Liver (tissue), 9 donors: Measurements from ENCODE around the gene IL1RAPL2. TPM values are rescaled to one million over a fixed set of nuclear protein-coding genes. Genes with fewer than 3 reads are reported as not detected.

Source experiments
- DNase-seq: peaks from one replicate; pipeline ENCODE4 v3.0.0-alpha.2; 2017; ENCODE audit warnings: low spot score
- H3K27ac ChIP-seq, 2 donors: one replicate each; pipeline ENCODE4 v1.7.0; 2013; ENCODE audit warnings: inconsistent platforms in 2 of 2, low read length in 2 of 2, control low read depth in 1 of 2, low read depth in 1 of 2, mild to moderate bottlenecking in 1 of 2
- H3K27me3 ChIP-seq, 4 donors: one replicate each; pipeline versions ENCODE4 v1.6.1 to v1.7.0; 2013; ENCODE audit warnings: low read length in 3 of 4, inconsistent platforms in 1 of 4, mild to moderate bottlenecking in 1 of 4, moderate library complexity in 1 of 4; ENCODE audit not compliant: control insufficient read depth in 4 of 4, insufficient read depth in 4 of 4
- H3K36me3 ChIP-seq, 4 donors: one replicate each; pipeline versions ENCODE4 v1.6.1 to v1.7.0; 2013; ENCODE audit warnings: low read length in 3 of 4, mild to moderate bottlenecking in 3 of 4, low read depth in 1 of 4, moderate library complexity in 1 of 4; ENCODE audit not compliant: control insufficient read depth in 4 of 4, insufficient read depth in 3 of 4
- H3K4me1 ChIP-seq, 4 donors: one replicate each; pipeline versions ENCODE4 v1.6.1 to v1.7.0; 2013; ENCODE audit warnings: low read length in 3 of 4, mild to moderate bottlenecking in 3 of 4, moderate library complexity in 1 of 4; ENCODE audit not compliant: control insufficient read depth in 4 of 4, insufficient read depth in 4 of 4
- H3K4me3 ChIP-seq, 3 donors: one replicate each; pipeline versions ENCODE4 v1.6.1 to v1.7.0; 2013; ENCODE audit warnings: low read length in 3 of 3, control low read depth in 1 of 3, low read depth in 1 of 3, mild to moderate bottlenecking in 1 of 3
- H3K9ac ChIP-seq, 2 donors: one replicate each; pipeline ENCODE4 v1.7.0; 2013; ENCODE audit warnings: low read length in 2 of 2, mild to moderate bottlenecking in 2 of 2, moderate library complexity in 2 of 2, control low read depth in 1 of 2, low read depth in 1 of 2
- H3K9me3 ChIP-seq, 4 donors: one replicate each; pipeline versions ENCODE4 v1.6.1 to v1.7.0; 2013; ENCODE audit warnings: low read length in 3 of 4; ENCODE audit not compliant: control insufficient read depth in 4 of 4
- ATF3 ChIP-seq: IDR thresholded peaks from 2 replicates; pipeline ENCODE4 v1.6.1; 2016; ENCODE audit warnings: antibody characterized with exemption
- CTCF ChIP-seq: fragments of 150-350 bp; IDR thresholded peaks from 2 replicates; pipeline ENCODE4 v1.5.1; 2017; ENCODE audit warnings: improper control_type of control experiment, low read depth, low read length; ENCODE audit not compliant: missing input control
- EGR1 ChIP-seq, 2 donors: IDR thresholded peaks; 2 replicates each; pipeline ENCODE4 v1.6.1; 2016 to 2018; ENCODE audit warnings: antibody characterized with exemption in 2 of 2, low read depth in 2 of 2
- FOXA1 ChIP-seq: IDR thresholded peaks from 2 replicates; pipeline ENCODE4 v1.6.1; 2016; ENCODE audit warnings: antibody characterized with exemption
- FOXA2 ChIP-seq: IDR thresholded peaks from 2 replicates; pipeline ENCODE4 v1.6.1; 2016; ENCODE audit warnings: antibody characterized with exemption
- HNF4A ChIP-seq, 2 donors: conservative IDR thresholded peaks; 2 replicates each; pipeline ENCODE4 v1.6.1; 2016; ENCODE audit warnings: antibody characterized with exemption in 2 of 2, mild to moderate bottlenecking in 2 of 2
- HNF4G ChIP-seq: IDR thresholded peaks from 2 replicates; pipeline ENCODE4 v1.6.1; 2016; ENCODE audit warnings: antibody characterized with exemption
- JUND ChIP-seq, 2 donors: IDR thresholded peaks; 2 replicates each; pipeline ENCODE4 v1.6.1; 2016; ENCODE audit warnings: antibody characterized with exemption in 2 of 2
- MAX ChIP-seq: IDR thresholded peaks from 2 replicates; pipeline ENCODE4 v1.6.1; 2016; ENCODE audit warnings: antibody characterized with exemption
- NR2F2 ChIP-seq: IDR thresholded peaks from 2 replicates; pipeline ENCODE4 v1.6.1; 2016; ENCODE audit warnings: antibody characterized with exemption
- RAD21 ChIP-seq, 2 donors: IDR thresholded peaks; 2 replicates each; pipeline ENCODE4 v1.6.1; 2016; ENCODE audit warnings: antibody characterized with exemption in 2 of 2, mild to moderate bottlenecking in 2 of 2
- REST ChIP-seq: IDR thresholded peaks from 2 replicates; pipeline ENCODE4 v1.6.1; 2016; ENCODE audit warnings: antibody characterized with exemption, mild to moderate bottlenecking
- RXRA ChIP-seq, 2 donors: IDR thresholded peaks; 2 replicates each; pipeline ENCODE4 v1.6.1; 2017 to 2018; ENCODE audit warnings: antibody characterized with exemption in 2 of 2, mild to moderate bottlenecking in 1 of 2
- SP1 ChIP-seq: IDR thresholded peaks from 2 replicates; pipeline ENCODE4 v1.6.1; 2018; ENCODE audit warnings: antibody characterized with exemption, mild to moderate bottlenecking
- TAF1 ChIP-seq: conservative IDR thresholded peaks from 2 replicates; pipeline ENCODE4 v1.6.1; 2016; ENCODE audit warnings: antibody characterized with exemption, mild to moderate bottlenecking
- YY1 ChIP-seq: IDR thresholded peaks from 2 replicates; pipeline ENCODE4 v1.6.1; 2016; ENCODE audit warnings: antibody characterized with exemption, mild to moderate bottlenecking
- ZBTB33 ChIP-seq: IDR thresholded peaks from 2 replicates; pipeline ENCODE4 v1.6.1; 2016; ENCODE audit warnings: antibody characterized with exemption
- WGBS: extraction: QIAGEN DNeasy Blood & Tissue Kit; methylation state at CpG from one replicate; pipeline ENCODE4 v1.1.7; 2013; 5-methylcytosine and 5-hydroxymethylcytosine counted together
- polyA plus RNA-seq, 2 donors: library from polyadenylated mRNA; stranded (reverse) in 1 of 2; unstranded in 1 of 2; fragments of 200-250 nt in 1 of 2; fragments of >200 nt in 1 of 2; fragmentation: Nextera tagmentation in 1 of 2; extraction: Ambion mirVana in 1 of 2; gene quantifications; one replicate each; pipeline versions ENCODE4 v1.2.1 to v1.2.3, GENCODE V29; 2013 to 2015
- total RNA-seq, 2 donors: library from RNA; depleted of rRNA; stranded (reverse); fragments of >200 nt; gene quantifications; one replicate each; pipeline ENCODE4 v1.2.3, GENCODE V29; 2014
- donor health status: healthy.
- donor health status: healthy.
- donor health status: healthy.
- donor health status: healthy.
- donor health status: healthy.

Gene IL1RAPL2
- total and polyA plus RNA-seq, 4 donors: 0.20 to 1.6 (median 0.91) TPM

GRCh38 chrX:104833401-104833800, 267.4 kb downstream of the IL1RAPL2 start (continued):
- TF ChIP-seq CTCF: no peak
- no peak for TF ChIP-seq MAX
- TF ChIP-seq SP1: no peak
- TF ChIP-seq JUND (IDR thresholded peaks at IDR 0.05): no peak
- TF ChIP-seq FOXA1: no peak
- TF ChIP-seq FOXA2: no peak

GRCh38 chrX:104842646-104843045, 276.6 kb downstream of the IL1RAPL2 start:
- Histone ChIP-seq H3K9ac (no peak overlapping the region), H3K27ac (no peak overlapping the region), H3K27me3 (no peaks in the 10 kb centered on the region), H3K9me3 (peaks cover 0 to 3% (median 0%) of the 10 kb centered on the region in 4 donors), H3K36me3 (no peaks in the 10 kb centered on the region), H3K4me1 (no peaks in the 10 kb centered on the region), H3K4me3 (no peak overlapping the region)
- no peak for TF ChIP-seq CTCF
- TF ChIP-seq EGR1 (IDR thresholded peaks at IDR 0.05; ENCODE audit: low read depth in 2 of 2): no peak
- no peak for TF ChIP-seq RAD21 (IDR thresholded peaks at IDR 0.05)
- TF ChIP-seq YY1: no peak
- no peak for TF ChIP-seq MAX
- TF ChIP-seq FOXA2: no peak
- no peak for TF ChIP-seq ZBTB33
- TF ChIP-seq ATF3: no peak
- no peak for TF ChIP-seq SP1
- TF ChIP-seq RXRA (IDR thresholded peaks at IDR 0.05): no peak
- DNase-seq: no peak
- 80% methylated on average over 4 of the region's 4 CpGs for WGBS

- no peak for DNase-seq
These were observed 286.2 kb downstream of the IL1RAPL2 start for GRCh38 chrX:104852241-104852640.

More at GRCh38 chrX:104852241-104852640, 286.2 kb downstream of the IL1RAPL2 start:
- TF ChIP-seq ATF3: no peak
- TF ChIP-seq REST: no peak
- TF ChIP-seq TAF1: no peak
- TF ChIP-seq NR2F2: no peak
- TF ChIP-seq HNF4G: no peak
- TF ChIP-seq RAD21 (IDR thresholded peaks at IDR 0.05): no peak
- no peak for TF ChIP-seq FOXA1
- TF ChIP-seq JUND (IDR thresholded peaks at IDR 0.05): no peak
- no peak for TF ChIP-seq ZBTB33
- TF ChIP-seq EGR1 (IDR thresholded peaks at IDR 0.05; ENCODE audit: low read depth in 2 of 2): no peak
- no peak for TF ChIP-seq HNF4A (conservative IDR thresholded peaks at IDR 0.05)
- no peak for TF ChIP-seq MAX
- no peaks in the 10 kb centered on the region for H3K27me3 ChIP-seq
- 83% methylated on average over 1 of the region's 1 CpG for WGBS
- peaks cover 0 to 3% (median 0%) of the 10 kb centered on the region in 4 donors for H3K4me1 ChIP-seq
- no peaks in the 10 kb centered on the region for H3K9me3 ChIP-seq
- no peak overlapping the region for H3K4me3 ChIP-seq
- H3K27ac ChIP-seq: no peak overlapping the region
- H3K9ac ChIP-seq: no peak overlapping the region
- H3K36me3 ChIP-seq: no peaks in the 10 kb centered on the region
